PC-3 (cell line): ENCODE measurements around the gene EHMT1.

Experiments
- CTCF ChIP-seq: fragments of 300-600 bp; sonication (generic); conservative IDR thresholded peaks from 2 replicates; pipeline ENCODE4 v1.5.1; 2017; ENCODE audit warnings: antibody characterized with exemption, low read depth, mild to moderate bottlenecking, low read length
- EZH2 ChIP-seq: fragments of 300-600 bp; sonication (generic); IDR thresholded peaks from one replicate; pipeline ENCODE4 v1.6.1; 2017; ENCODE audit warnings: antibody characterized with exemption, mild to moderate bottlenecking, low read length; ENCODE audit not compliant: unreplicated experiment

DNA sequence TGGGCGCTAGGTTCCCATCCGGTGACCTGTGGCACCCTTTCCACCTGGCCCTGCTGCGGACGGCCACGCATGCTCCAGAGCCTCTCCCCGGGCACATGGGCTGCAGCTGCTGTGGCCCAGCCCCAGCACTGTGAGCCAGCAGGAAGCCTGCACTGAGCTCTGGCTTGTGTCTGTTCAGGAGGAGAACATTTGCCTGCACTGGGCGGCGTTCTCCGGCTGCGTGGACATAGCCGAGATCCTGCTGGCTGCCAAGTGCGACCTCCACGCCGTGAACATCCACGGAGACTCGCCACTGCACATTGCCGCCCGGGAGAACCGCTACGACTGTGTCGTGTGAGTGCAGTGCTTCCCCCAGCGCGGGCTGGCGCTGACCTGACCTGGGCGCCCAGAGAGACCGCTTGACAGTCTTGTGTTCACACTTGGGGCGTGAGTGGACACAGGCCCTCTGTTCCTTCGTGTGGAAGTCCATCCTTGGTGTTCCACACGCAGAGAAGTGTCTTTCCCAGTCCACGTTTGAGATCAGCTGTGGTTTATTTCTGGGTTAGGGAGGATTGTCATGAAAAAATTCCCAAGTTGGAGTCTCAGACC, 192.6 kb downstream of the EHMT1 start:
- TF ChIP-seq CTCF, result no peak
- no peak for TF ChIP-seq EZH2
